NB4 (cell line): Measurements from ENCODE around the gene YWHAQ.

Experiments
- DNase-seq: peaks from one replicate; pipeline ENCODE4 v3.0.0; 2010; ENCODE audit warnings: low read depth
- H3K4me3 ChIP-seq: one replicate; pipeline ENCODE4 v1.5.1; 2011; ENCODE audit warnings: mild to moderate bottlenecking, low read depth, low read length, moderate library complexity
- CTCF ChIP-seq: IDR thresholded peaks from one replicate; pipeline ENCODE4 v1.5.1; 2012; ENCODE audit warnings: low read depth, low read length
- MYC ChIP-seq: IDR thresholded peaks from 2 replicates; pipeline ENCODE4 v1.6.1; 2011; ENCODE audit warnings: low read depth, low read length
- POLR2A ChIP-seq: IDR thresholded peaks from 2 replicates; pipeline ENCODE4 v1.6.1; 2011; ENCODE audit warnings: mild to moderate bottlenecking; ENCODE audit not compliant: insufficient read length; ENCODE audit errors: extremely low read depth
- TF ChIP-seq, protein P1 (sequence below): IDR thresholded peaks from 2 replicates; pipeline ENCODE4 v1.6.1; 2011; ENCODE audit warnings: low read depth, low read length

The YWHAQ gene

GRCh38 chr2:9582624-9583023 is 48.2 kb downstream of the YWHAQ start:
- TF ChIP-seq, protein P1, sequence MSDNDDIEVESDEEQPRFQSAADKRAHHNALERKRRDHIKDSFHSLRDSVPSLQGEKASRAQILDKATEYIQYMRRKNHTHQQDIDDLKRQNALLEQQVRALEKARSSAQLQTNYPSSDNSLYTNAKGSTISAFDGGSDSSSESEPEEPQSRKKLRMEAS, result no peak
- no peak for TF ChIP-seq POLR2A
- TF ChIP-seq MYC, result no peak
- TF ChIP-seq CTCF, result no peak
- no peak for DNase-seq

GRCh38 chr2:9578467-9579235 is 52.1 kb downstream of the YWHAQ start:
- no peak for DNase-seq
- no peak overlapping the region for H3K4me3 ChIP-seq
- TF ChIP-seq, protein P1, result no peak
- TF ChIP-seq MYC, result no peak
- TF ChIP-seq POLR2A, result no peak
- no peak for TF ChIP-seq CTCF

More at GRCh38 chr2:9582624-9583023, 48.2 kb downstream of the YWHAQ start:
- H3K4me3 ChIP-seq, result no peak overlapping the region

DNA sequence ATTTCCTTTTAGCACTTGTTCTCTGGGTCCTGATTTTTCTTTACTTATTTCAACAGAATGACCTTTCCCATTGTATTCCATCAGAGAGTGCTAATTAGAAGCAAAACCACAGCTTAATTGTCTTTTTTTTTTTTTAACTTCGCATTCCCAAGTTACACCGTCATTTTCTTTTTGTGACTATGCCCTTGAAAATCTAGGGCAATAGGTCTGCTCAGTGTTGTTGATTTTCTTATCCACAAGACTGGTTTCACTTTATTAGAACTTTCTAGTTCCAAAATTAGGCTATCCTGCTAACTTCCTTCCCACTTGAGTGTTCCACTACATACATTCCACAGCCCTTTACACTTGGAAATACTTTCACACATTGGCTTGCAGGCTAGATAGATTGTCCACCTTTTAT is 56.5 kb downstream of the YWHAQ start:
- no peak for TF ChIP-seq CTCF
- no peak for TF ChIP-seq MYC
- TF ChIP-seq POLR2A, result no peak
- TF ChIP-seq, protein P1, result no peak
- no peak overlapping the region for H3K4me3 ChIP-seq

GRCh38 chr2:9573840-9574239 is 57.0 kb downstream of the YWHAQ start:
- TF ChIP-seq CTCF (peak; percentile 4), POLR2A (no peak)
- H3K4me3 ChIP-seq, result no peak overlapping the region
- DNase-seq, result no peak

More for the DNA sequence above, 56.5 kb downstream of the YWHAQ start:
- DNase-seq, result no peak

DNA sequence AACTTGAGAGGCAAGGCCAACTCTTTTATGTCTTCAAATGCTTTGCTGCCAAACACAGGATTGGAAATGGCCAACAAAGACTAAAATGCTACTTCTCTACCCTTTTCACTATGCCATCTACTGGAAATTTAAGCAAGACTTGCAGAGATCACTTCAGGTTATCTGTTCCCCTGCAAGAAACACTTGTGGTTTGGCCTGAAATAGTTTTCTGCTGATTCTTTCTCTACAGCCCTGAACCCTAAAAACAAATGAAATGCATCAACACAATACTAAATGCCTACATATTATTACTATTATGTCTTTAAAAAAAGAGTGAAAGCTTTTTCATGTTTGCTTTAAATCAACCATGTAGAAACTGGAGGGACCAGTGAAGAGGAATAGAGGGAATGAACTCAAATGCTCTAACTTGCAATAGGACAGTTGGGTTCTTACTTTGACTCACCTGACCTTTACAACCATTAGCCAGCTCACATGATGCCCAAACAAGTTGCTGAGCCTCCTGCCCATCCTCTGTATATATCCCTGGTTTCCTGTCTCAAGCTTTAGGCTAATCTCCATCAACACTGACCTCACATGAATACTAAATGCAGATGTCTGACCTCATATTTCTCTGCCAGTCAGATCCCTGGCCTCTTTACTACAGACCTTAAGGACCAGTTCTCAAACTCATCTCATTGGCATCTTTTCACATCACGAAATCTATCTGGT is 57.6 kb downstream of the YWHAQ start:
- no peak for DNase-seq
- H3K4me3 ChIP-seq, result no peak overlapping the region
- TF ChIP-seq, protein P1, result no peak
- no peak for TF ChIP-seq POLR2A
- no peak for TF ChIP-seq MYC
